GM19463 (cell line): ENCODE results near the gene RPL19.
"Not testable (repeated sequence)": the region's sequence is repeated elsewhere in the genome, so short reads cannot be mapped to it uniquely, and the experiment has no call there.

Experiments
- ATAC-seq: cut with Tn5 transposase; IDR thresholded peaks from one replicate; pipeline ENCODE4 v1.9.1; 2021; ENCODE audit warnings: mild to moderate bottlenecking, moderate library complexity; ENCODE audit not compliant: unreplicated experiment

Gene RPL19

DNA sequence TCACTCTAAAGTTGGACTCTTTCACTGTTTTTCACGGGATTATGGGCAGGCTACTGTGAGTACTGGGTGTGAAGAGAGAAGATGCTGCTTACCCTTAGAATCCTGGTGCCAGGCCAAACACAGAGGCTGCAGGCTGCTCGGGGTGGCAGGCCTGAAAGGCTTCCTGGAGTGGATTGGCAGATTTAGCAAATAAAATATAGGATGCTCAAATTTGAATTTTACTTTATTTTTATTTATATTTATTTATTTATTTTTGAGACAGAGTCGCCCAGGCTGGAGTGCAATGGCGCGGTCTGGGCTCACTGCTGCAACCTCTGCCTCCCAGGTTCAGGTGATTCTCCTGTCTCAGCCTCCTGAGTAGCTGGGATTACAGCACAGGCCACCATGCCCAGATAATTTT, 40.5 kb downstream of the RPL19 start:
- ATAC-seq, result no peak

DNA sequence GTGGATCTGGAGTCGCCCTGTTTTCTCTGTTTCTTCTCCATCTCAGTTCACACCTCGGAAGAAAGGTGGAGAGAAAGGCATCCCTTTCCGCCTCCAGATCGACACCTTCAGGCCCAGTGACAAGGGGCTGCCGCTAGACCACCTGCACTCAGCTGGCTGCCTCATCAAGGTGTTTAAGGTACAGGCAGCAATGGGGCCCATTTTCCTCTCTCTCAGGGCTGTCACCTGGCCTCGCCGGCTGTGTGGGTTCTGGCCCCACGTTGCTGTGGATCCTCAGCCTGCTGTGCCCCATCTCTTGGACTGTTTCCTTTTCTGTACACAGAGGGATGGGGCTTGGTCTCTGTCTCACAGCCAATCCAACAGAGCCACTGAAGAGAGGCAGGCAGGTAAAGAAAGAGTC, 43.1 kb downstream of the RPL19 start:
- no peak for ATAC-seq

DNA sequence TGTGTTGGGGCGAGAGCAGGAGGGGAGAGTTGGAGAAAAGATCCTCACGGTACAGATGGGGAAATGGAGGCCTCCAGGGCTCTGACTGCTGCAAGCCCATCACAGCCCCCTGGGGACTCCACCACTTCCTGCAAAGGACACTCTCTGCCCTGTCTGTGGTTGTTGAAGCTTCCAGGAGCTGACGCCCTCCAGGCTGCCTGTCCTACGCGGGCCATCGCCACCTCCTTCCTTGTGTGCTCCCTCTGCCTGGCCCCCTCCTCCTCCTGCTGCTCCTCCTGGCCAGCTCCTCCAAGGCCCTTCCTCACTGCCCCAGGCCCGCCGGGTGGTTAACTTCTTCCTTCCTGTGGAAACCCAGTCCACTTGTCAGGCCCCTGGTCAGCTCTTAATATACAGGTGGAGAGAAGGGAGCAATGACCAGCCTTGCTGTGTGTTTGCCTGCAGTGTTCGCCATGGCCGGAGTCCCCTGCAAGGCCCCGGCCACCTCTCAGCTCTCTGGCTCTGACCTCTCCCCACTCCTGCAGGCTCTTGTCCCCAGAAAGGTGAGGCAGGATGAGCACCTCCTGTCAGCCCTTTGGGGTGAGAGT, 44.0 kb downstream of the RPL19 start:
- ATAC-seq, result no peak

DNA sequence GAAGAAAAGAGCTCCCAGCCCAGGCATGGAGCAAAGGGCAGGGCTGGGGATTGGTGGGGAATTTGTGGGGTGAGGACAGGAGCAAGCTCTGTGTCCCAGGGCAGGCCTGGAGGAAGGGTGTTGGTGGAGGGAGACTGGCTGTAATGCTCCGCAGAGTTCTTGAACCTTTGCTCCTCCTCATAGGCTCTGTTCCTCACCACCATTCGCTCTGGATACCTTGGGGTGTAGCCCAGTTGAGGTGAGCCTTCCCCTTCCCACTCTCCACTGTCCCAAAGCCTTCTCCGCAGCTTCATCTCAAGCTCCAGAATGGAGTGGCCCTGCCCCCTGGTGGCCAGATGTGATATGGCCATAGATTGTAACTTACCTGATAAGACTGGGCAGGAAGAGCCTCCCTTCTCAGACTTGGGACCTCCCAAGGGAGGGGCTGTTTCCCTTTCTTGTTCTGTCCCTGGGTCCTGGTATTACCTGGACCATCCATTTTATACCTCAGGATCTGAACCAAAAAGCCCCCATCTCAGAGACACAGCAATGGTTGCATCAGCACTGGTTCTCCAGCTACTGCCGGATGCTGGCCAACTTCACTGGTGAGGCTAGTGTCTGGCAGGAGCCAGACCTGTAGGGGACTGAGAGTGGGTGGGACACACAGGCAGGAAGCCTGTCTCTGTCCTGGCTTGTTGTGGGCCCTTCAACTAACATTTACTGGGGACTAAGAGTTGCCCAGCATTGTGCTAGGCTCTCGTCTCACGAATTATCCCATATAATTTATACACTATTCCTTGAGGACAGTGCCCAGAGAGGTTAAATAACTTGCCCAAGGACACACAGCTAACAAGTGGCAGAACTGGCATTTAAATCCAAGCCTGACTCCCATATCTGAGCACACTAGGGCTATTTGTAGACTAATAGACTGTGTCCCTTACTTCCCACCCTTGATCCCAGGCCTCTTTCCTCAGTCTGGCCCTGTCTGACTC, 44.8 kb downstream of the RPL19 start:
- no peak for ATAC-seq

DNA sequence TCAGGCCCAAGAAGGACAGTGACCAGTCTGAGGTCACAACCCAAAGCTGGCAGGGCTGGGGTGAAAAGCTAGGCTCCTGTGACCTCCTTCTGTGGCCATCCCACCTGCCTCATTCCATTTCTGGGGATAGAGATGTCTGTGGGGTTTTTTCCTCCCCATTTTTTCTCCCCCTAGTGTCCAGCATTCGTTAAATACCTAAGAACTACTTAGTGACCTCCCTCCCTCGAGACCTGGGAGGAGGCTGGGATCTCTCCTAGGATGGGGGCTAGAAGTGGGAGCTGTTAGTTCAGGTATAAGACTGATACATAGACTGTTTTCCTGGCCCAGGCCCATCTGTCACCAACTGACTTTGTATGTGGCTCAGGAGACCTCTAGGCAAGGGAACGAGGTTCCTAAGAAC, 46.2 kb downstream of the RPL19 start:
- no peak for ATAC-seq

DNA sequence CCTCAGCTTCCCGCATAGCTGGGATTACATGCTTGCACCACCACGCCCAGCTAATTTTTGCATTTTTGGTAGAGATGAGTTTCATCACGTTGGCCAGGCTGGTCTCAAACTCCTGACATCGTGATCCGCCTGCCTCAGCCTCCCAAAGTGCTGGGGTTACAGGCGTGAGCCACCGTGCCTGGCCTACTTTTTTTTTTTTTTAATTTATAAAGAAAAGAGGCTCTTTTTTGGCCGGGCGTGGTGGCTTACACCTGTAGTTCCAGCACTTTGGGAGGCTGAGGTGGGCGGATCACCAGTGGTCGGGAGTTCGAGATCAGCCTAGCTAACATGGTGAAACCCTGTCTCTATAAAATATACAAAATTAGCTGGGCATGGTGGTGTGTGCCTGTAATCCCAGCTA, 50.0 kb downstream of the RPL19 start:
- not testable (repeated sequence) for ATAC-seq

DNA sequence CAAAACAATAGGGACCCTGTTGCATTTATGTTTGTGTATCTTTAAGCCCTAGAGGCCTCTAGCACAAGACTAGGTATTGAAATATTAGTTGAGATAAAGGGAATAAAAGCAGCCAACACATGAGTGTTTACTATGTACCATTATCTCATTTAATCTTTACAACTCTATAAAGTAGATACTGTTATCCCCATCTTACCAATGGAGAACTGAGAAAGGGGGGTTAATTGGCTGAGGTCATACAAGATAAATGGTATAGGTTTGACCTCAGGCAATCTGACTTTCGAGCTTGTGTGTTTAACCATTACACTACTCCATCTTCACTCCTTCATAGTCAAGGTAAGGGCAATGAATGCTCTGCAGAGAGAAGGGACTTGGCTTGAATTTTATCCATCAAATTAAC, 51.9 kb downstream of the RPL19 start:
- ATAC-seq, result no peak

DNA sequence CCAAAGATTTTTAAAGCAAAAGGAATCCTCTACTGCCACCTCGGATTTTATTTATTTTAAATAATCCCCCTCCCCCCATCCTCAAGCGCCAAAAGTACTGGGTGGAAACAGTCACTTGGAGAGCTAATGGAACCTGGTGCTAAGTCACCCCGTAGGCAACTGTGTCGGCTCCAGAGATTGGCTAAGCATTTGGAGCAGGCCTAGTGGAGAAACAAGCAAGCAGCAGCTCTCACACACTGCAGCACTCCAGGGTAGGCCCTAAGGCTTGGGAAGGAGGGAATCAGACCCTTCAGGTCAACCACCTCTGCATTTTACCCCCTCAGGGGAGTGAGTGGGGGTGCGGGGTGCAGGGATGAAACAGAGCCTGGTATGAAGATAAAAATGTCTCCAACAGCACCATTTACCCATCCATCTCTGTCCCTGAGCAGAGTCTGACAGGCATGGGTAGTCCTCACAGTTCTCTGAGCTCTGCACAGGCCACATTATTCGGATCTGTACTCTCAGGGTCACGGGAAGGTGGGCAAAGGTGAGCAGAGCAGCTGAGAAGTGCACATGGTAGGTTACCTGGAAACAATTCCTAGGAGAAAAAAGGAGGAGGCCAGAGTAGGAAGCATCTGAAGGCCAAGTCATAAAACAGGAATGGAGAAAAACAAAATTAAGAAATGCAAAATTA, 52.8 kb downstream of the RPL19 start:
- ATAC-seq, result no peak
